ENCODE results near the gene KDM6B.
A peak's percentile ranks its signal among the peaks of the same experiment; 100 is the strongest.

Gene KDM6B

GRCh38 chr17:7873051-7873450 is 39.0 kb downstream of the KDM6B start:
- TF ChIP-seq CTCF (IDR thresholded peaks at IDR 0.05; ENCODE audit: low read depth, low read length), result no peak
- no peaks in the 10 kb centered on the region for H3K4me1 ChIP-seq
- H3K27me3 ChIP-seq, result no peaks in the 10 kb centered on the region
- H3K4me3 ChIP-seq (ENCODE audit: low read depth, low read length), result no peak overlapping the region
- no peaks in the 10 kb centered on the region for H3K9me3 ChIP-seq
- DNase-seq, result no peak
- no peaks in the 10 kb centered on the region for H3K36me3 ChIP-seq

GRCh38 chr17:7875804-7876370 is 41.9 kb downstream of the KDM6B start:
- DNase-seq, result no peak

GRCh38 chr17:7878234-7878633 is 44.2 kb downstream of the KDM6B start:
- no peak for DNase-seq
- TF ChIP-seq CTCF (IDR thresholded peaks at IDR 0.05; ENCODE audit: low read depth, low read length), result no peak
- Histone ChIP-seq H3K27me3 (no peaks in the 10 kb centered on the region), H3K9me3 (no peaks in the 10 kb centered on the region), H3K4me3 (ENCODE audit: low read depth, low read length) (no peak overlapping the region), H3K4me1 (peaks cover 3% of the 10 kb centered on the region; the same call in 1 of the 2 replicates), H3K36me3 (peaks cover 5% of the 10 kb centered on the region; the same call in 1 of the 2 replicates)

More at GRCh38 chr17:7875804-7876370, 41.9 kb downstream of the KDM6B start:
- no peak overlapping the region for H3K4me3 ChIP-seq (ENCODE audit: low read depth, low read length)
- no peaks in the 10 kb centered on the region for H3K4me1 ChIP-seq
- no peak for TF ChIP-seq CTCF (IDR thresholded peaks at IDR 0.05; ENCODE audit: low read depth, low read length)
- peaks cover 5% of the 10 kb centered on the region; the same call in 1 of the 2 replicates for H3K36me3 ChIP-seq
- H3K27me3 ChIP-seq, result no peaks in the 10 kb centered on the region
- H3K9me3 ChIP-seq, result no peaks in the 10 kb centered on the region

GRCh38 chr17:7880076-7880868 is 46.3 kb downstream of the KDM6B start:
- DNase-seq, result no peak
- no peak for TF ChIP-seq CTCF (IDR thresholded peaks at IDR 0.05; ENCODE audit: low read depth, low read length)
- Histone ChIP-seq H3K36me3 (peaks cover 5% of the 10 kb centered on the region; the same call in 1 of the 2 replicates), H3K4me1 (peaks cover 3% of the 10 kb centered on the region; the same call in 1 of the 2 replicates), H3K4me3 (ENCODE audit: low read depth, low read length) (no peak overlapping the region), H3K9me3 (no peaks in the 10 kb centered on the region), H3K27me3 (no peaks in the 10 kb centered on the region)

- H3K9me3 ChIP-seq, result no peaks in the 10 kb centered on the region
- peaks cover 5% of the 10 kb centered on the region; the same call in 1 of the 2 replicates for H3K36me3 ChIP-seq
- H3K27me3 ChIP-seq, result no peaks in the 10 kb centered on the region
- TF ChIP-seq CTCF (IDR thresholded peaks at IDR 0.05; ENCODE audit: low read depth, low read length), result no peak
- H3K4me1 ChIP-seq, result peaks cover 3% of the 10 kb centered on the region; the same call in 1 of the 2 replicates
- peak; percentile 71 for DNase-seq
- peak overlapping the region; percentile 60 for H3K4me3 ChIP-seq (ENCODE audit: low read depth, low read length)
These were observed 47.4 kb downstream of the KDM6B start for GRCh38 chr17:7881276-7882054.
